ENCODE measurements around the gene FHOD3. TPM values are rescaled to one million over a fixed set of nuclear protein-coding genes. Genes with fewer than 3 reads are reported as not detected.

FHOD3 gene
- total RNA-seq, 1 donor = 13.0 TPM

DNA sequence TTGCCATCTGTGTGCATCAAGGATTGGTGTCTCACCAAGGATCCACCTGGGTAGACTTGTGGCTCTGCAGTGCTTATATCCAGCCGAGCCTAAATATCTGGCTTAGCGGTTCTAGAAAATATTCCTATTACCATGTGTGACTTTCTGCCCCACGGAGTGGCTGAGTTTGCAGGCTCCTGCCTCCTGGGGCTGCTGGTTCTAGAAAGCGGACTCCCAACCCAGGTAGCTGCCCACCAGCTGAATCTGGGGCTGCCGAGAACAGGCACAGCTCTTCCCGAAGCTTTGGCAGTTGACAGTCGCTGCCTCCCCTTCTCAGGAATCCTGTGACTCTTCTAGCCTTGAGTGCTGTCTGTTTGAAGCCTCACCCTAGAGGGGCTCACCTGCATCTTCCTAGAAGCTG is 426.7 kb downstream of the FHOD3 start:
- TF ChIP-seq, protein P1, sequence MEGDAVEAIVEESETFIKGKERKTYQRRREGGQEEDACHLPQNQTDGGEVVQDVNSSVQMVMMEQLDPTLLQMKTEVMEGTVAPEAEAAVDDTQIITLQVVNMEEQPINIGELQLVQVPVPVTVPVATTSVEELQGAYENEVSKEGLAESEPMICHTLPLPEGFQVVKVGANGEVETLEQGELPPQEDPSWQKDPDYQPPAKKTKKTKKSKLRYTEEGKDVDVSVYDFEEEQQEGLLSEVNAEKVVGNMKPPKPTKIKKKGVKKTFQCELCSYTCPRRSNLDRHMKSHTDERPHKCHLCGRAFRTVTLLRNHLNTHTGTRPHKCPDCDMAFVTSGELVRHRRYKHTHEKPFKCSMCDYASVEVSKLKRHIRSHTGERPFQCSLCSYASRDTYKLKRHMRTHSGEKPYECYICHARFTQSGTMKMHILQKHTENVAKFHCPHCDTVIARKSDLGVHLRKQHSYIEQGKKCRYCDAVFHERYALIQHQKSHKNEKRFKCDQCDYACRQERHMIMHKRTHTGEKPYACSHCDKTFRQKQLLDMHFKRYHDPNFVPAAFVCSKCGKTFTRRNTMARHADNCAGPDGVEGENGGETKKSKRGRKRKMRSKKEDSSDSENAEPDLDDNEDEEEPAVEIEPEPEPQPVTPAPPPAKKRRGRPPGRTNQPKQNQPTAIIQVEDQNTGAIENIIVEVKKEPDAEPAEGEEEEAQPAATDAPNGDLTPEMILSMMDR (IDR thresholded peaks at IDR 0.05; ENCODE audit: extremely low read depth, low read depth, low read length) = no peak
- Histone ChIP-seq H3K4me2 (ENCODE audit: insufficient read depth, low read length) (peak overlapping the region; percentile 76), H3K27ac (ENCODE audit: low read depth, low read length) (no peak overlapping the region), H3K27me3 (ENCODE audit: insufficient read depth, low read length) (no peaks in the 10 kb centered on the region), H3K79me2 (ENCODE audit: insufficient read depth, low read length) (no peaks in the 10 kb centered on the region), H3K9me3 (ENCODE audit: low read depth, low read length) (no peaks in the 10 kb centered on the region), H3K4me1 (ENCODE audit: insufficient read depth, low read length) (peaks cover 5% of the 10 kb centered on the region), H3K36me3 (ENCODE audit: insufficient read depth, low read length) (no peaks in the 10 kb centered on the region), H3K4me3 (ENCODE audit: insufficient read depth, low read length) (no peak overlapping the region), H2AFZ (ENCODE audit: low read length) (peak overlapping the region; percentile 73), H4K20me1 (ENCODE audit: insufficient read depth, low read length) (no peaks in the 10 kb centered on the region)
- no peak for DNase-seq (ENCODE audit: insufficient read length, low spot score, missing footprints)

DNA sequence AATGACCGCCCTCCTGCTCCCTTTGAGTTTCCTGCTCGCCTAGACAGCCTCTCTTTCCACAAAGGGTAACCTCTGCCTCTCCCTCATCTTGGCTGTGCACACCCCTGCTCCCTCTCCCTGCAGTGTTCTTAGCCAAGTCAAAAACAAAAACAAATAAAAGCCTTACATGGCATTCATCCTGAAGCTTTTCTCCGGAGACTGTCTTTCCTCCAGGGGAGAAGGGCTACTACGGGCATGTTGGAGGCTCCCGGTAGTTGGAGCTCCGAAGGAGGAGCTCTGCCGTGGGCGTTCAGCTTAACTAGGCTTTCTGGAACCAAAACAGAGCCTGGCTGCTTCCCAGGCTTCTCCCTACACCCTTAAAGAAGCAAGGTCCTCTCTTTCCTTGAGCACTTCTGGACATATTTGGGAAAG is 427.1 kb downstream of the FHOD3 start:
- peak; percentile 79 for DNase-seq (ENCODE audit: insufficient read length, low spot score, missing footprints)
- no peaks in the 10 kb centered on the region for H3K9me3 ChIP-seq (ENCODE audit: low read depth, low read length)
- no peaks in the 10 kb centered on the region for H3K36me3 ChIP-seq (ENCODE audit: insufficient read depth, low read length)
- peak overlapping the region; percentile 50 for H3K4me3 ChIP-seq (ENCODE audit: insufficient read depth, low read length)
- TF ChIP-seq, protein P1 (IDR thresholded peaks at IDR 0.05; ENCODE audit: extremely low read depth, low read depth, low read length) = no peak
- H3K4me1 ChIP-seq (ENCODE audit: insufficient read depth, low read length) = peaks cover 5% of the 10 kb centered on the region
- peak overlapping the region; percentile 76 for H3K4me2 ChIP-seq (ENCODE audit: insufficient read depth, low read length)
- H3K27ac ChIP-seq (ENCODE audit: low read depth, low read length) = no peak overlapping the region
- no peaks in the 10 kb centered on the region for H3K79me2 ChIP-seq (ENCODE audit: insufficient read depth, low read length)
- no peaks in the 10 kb centered on the region for H3K27me3 ChIP-seq (ENCODE audit: insufficient read depth, low read length)
- H2AFZ ChIP-seq (ENCODE audit: low read length) = peak overlapping the region; percentile 73
- no peaks in the 10 kb centered on the region for H4K20me1 ChIP-seq (ENCODE audit: insufficient read depth, low read length)

DNA sequence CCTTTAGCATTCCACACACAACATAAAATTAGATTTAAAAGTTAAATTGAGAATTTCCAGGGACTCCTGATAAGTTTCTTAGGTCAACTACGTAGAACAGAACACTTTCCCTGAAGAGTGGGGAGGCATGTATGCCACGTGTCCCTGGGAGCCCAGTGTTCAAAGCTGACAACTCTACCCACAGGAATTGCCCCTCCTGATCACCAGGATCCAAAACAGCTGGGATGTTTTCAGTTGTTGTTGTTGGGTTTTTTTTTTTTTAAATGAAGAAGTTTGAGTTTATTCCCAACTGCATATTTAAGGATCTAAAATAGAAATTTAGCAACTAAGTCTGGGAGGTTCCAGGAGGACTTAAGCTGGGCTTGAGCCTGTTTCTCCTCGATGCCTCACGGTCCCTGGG is 430.8 kb downstream of the FHOD3 start:
- Histone ChIP-seq H3K4me3 (ENCODE audit: insufficient read depth, low read length) (no peak overlapping the region), H3K27me3 (ENCODE audit: insufficient read depth, low read length) (no peaks in the 10 kb centered on the region), H3K9me3 (ENCODE audit: low read depth, low read length) (no peaks in the 10 kb centered on the region), H3K4me2 (ENCODE audit: insufficient read depth, low read length) (no peak overlapping the region), H3K27ac (ENCODE audit: low read depth, low read length) (no peak overlapping the region), H4K20me1 (ENCODE audit: insufficient read depth, low read length) (no peaks in the 10 kb centered on the region), H3K79me2 (ENCODE audit: insufficient read depth, low read length) (no peaks in the 10 kb centered on the region), H3K36me3 (ENCODE audit: insufficient read depth, low read length) (no peaks in the 10 kb centered on the region), H2AFZ (ENCODE audit: low read length) (no peak overlapping the region), H3K4me1 (ENCODE audit: insufficient read depth, low read length) (peaks cover 5% of the 10 kb centered on the region)
- TF ChIP-seq, protein P1 (IDR thresholded peaks at IDR 0.05; ENCODE audit: extremely low read depth, low read depth, low read length) = no peak
- DNase-seq (ENCODE audit: insufficient read length, low spot score, missing footprints) = no peak

DNA sequence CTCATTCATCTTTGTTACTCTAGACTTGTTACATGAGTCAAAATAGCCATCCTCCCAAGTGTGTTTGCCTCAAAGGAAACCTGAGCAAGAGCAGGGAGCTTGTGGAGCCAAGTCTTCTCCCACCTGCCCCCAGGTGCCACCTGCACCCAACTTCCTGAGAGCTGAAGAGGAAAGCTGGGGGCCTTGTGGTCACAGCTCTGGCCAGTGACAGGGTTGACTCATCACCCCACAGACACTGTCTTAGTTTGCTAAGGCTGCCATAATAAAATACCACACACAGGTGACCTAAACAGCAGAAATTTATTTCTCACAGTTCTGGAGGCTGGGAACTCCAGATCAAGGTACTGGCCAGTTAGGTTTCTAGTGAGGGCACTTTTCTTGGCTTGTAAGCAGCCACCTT is 431.7 kb downstream of the FHOD3 start:
- TF ChIP-seq, protein P1 (IDR thresholded peaks at IDR 0.05; ENCODE audit: extremely low read depth, low read depth, low read length) = no peak
- no peaks in the 10 kb centered on the region for H3K79me2 ChIP-seq (ENCODE audit: insufficient read depth, low read length)
- H4K20me1 ChIP-seq (ENCODE audit: insufficient read depth, low read length) = no peaks in the 10 kb centered on the region
- H3K9me3 ChIP-seq (ENCODE audit: low read depth, low read length) = no peaks in the 10 kb centered on the region
- DNase-seq (ENCODE audit: insufficient read length, low spot score, missing footprints) = no peak
- no peak overlapping the region for H3K27ac ChIP-seq (ENCODE audit: low read depth, low read length)
- no peak overlapping the region for H3K4me2 ChIP-seq (ENCODE audit: insufficient read depth, low read length)
- H3K36me3 ChIP-seq (ENCODE audit: insufficient read depth, low read length) = no peaks in the 10 kb centered on the region
- no peak overlapping the region for H3K4me3 ChIP-seq (ENCODE audit: insufficient read depth, low read length)
- no peaks in the 10 kb centered on the region for H3K27me3 ChIP-seq (ENCODE audit: insufficient read depth, low read length)
- peaks cover 5% of the 10 kb centered on the region for H3K4me1 ChIP-seq (ENCODE audit: insufficient read depth, low read length)
- H2AFZ ChIP-seq (ENCODE audit: low read length) = no peak overlapping the region
